ENCODE results near the gene KCNH4.

The KCNH4 gene

DNA sequence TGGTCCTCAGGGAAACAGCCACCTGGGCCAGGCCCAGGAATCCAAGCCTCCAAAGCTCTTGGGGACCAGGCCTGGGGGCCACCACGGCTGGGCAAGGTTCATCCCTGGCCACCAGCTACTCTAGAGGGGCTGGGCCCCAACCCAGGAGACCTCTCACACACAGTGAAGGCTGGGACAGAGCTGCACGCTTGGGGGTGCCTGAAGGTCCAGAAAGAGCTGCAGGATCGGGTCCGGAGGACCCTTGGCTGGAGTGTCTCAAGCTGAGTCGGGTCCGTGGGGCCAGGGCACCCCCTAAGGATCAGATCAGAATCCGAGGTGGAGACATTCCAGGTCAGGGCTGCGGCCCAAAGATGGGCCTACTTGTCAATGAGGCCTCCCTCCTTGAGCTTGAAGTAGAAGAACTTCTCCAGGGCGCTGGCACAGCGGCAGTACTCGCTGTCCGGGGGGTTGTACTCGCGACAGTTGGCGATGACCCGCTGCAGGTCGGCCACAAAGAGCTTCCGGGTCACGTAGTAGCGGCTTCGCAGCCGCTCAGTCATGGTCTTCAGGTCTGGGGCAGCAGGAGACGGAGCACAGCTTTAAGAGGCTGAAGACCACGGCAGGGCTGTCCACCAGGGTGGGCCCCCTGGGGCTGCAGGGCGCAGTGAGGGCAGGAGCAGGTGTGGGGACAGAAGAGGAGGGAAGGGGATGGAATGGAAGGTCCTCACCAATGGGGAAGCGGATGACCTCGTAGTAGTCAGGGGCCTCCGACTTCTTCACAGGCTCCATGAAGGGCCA, 67.5 kb downstream of the KCNH4 start:
- TF ChIP-seq ZNF274 (IDR thresholded peaks at IDR 0.05; ENCODE audit: low read depth, low read length) (no peak), SUZ12 (IDR thresholded peaks at IDR 0.05; ENCODE audit: extremely low read depth, insufficient read depth, insufficient read length) (no peak), YY1 (IDR thresholded peaks at IDR 0.05; ENCODE audit: insufficient read depth, insufficient read length) (no peak)
- H3K9me3 ChIP-seq (ENCODE audit: insufficient read depth, low read length) = no peaks in the 10 kb centered on the region
- H3K27me3 ChIP-seq (ENCODE audit: insufficient read depth, insufficient read length) = no peaks in the 10 kb centered on the region
- no peak overlapping the region for H3K4me3 ChIP-seq (ENCODE audit: insufficient read length, low read depth)
- H3K36me3 ChIP-seq (ENCODE audit: insufficient read depth, insufficient read length, low read length) = peaks cover 59% of the 10 kb centered on the region
- no peak for DNase-seq (ENCODE audit: low read depth, low spot score)
- no peak overlapping the region for H3K9ac ChIP-seq (ENCODE audit: insufficient read length, low read depth)
- H3K4me1 ChIP-seq (ENCODE audit: insufficient read depth, insufficient read length) = peaks cover 6% of the 10 kb centered on the region

DNA sequence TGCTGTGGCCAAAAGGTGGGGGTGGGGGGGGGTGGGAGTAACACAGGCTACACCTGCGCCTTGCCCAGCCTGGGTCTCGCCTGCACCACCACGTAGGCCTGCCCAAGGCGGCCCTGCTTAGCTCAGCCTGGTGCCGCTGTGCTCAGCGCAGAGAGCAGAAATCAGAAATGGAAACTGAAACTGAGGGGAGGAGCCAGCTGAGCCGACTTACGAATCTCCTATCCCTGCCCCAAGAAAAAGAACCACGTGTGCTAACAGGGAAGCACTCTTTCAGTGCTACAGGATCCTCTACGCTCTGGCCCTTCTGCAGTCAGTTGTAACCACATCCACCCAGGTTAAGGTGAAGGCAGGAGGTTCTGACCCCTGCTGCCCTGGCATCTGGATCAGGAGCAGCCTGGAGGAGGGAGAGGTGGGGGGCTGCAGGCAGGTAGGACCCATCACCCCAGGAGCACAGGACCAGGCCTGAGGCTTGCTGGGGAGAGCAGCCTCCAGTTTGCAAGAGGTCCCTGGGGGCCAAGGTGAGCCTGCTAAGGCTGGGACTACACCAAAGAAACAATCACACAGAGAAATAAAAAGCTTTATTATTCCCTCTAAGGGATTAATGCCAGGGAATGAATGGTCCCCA, 68.3 kb downstream of the KCNH4 start, which contains the start of gene DHX58:
Gene DHX58 (minus strand): TSS at position 163 of the 625 bp plus-strand sequence. CDS start 822 bp downstream, outside the sequence.
- Histone ChIP-seq H3K9me3 (ENCODE audit: insufficient read depth, low read length) (no peaks in the 10 kb centered on the region), H3K9ac (ENCODE audit: insufficient read length, low read depth) (no peak within 1 kb of the TSS), H3K4me3 (ENCODE audit: insufficient read length, low read depth) (no peak within 1 kb of the TSS), H3K4me1 (ENCODE audit: insufficient read depth, insufficient read length) (peaks cover 11% of the 10 kb centered on the region), H3K27me3 (ENCODE audit: insufficient read depth, insufficient read length) (no peaks in the 10 kb centered on the region), H3K36me3 (ENCODE audit: insufficient read depth, insufficient read length, low read length) (peaks cover 51% of the 10 kb centered on the region)
- TF ChIP-seq ZNF274 (IDR thresholded peaks at IDR 0.05; ENCODE audit: low read depth, low read length) (no peak), SUZ12 (IDR thresholded peaks at IDR 0.05; ENCODE audit: extremely low read depth, insufficient read depth, insufficient read length) (no peak)
- no peak for DNase-seq (ENCODE audit: low read depth, low spot score)

- no peak overlapping the region for H3K9ac ChIP-seq (ENCODE audit: insufficient read length, low read depth)
- H3K4me1 ChIP-seq (ENCODE audit: insufficient read depth, insufficient read length) = peaks cover 11% of the 10 kb centered on the region
- TF ChIP-seq SUZ12 (IDR thresholded peaks at IDR 0.05; ENCODE audit: extremely low read depth, insufficient read depth, insufficient read length) (no peak), ZNF274 (IDR thresholded peaks at IDR 0.05; ENCODE audit: low read depth, low read length) (no peak), YY1 (IDR thresholded peaks at IDR 0.05; ENCODE audit: insufficient read depth, insufficient read length) (no peak)
- H3K9me3 ChIP-seq (ENCODE audit: insufficient read depth, low read length) = no peaks in the 10 kb centered on the region
- peaks cover 44% of the 10 kb centered on the region for H3K36me3 ChIP-seq (ENCODE audit: insufficient read depth, insufficient read length, low read length)
- H3K27me3 ChIP-seq (ENCODE audit: insufficient read depth, insufficient read length) = no peaks in the 10 kb centered on the region
- DNase-seq (ENCODE audit: low read depth, low spot score) = no peak
- no peak overlapping the region for H3K4me3 ChIP-seq (ENCODE audit: insufficient read length, low read depth)
Observed at GRCh38 chr17:42111871-42112551, 68.9 kb downstream of the KCNH4 start.

- Histone ChIP-seq H3K36me3 (ENCODE audit: insufficient read depth, insufficient read length, low read length) (peaks cover 37% of the 10 kb centered on the region), H3K9me3 (ENCODE audit: insufficient read depth, low read length) (no peaks in the 10 kb centered on the region), H3K4me1 (ENCODE audit: insufficient read depth, insufficient read length) (peaks cover 11% of the 10 kb centered on the region), H3K27me3 (ENCODE audit: insufficient read depth, insufficient read length) (no peaks in the 10 kb centered on the region), H3K4me3 (ENCODE audit: insufficient read length, low read depth) (no peak overlapping the region), H3K9ac (ENCODE audit: insufficient read length, low read depth) (no peak overlapping the region)
- no peak for DNase-seq (ENCODE audit: low read depth, low spot score)
- TF ChIP-seq SUZ12 (IDR thresholded peaks at IDR 0.05; ENCODE audit: extremely low read depth, insufficient read depth, insufficient read length) = no peak
- TF ChIP-seq ZNF274 (IDR thresholded peaks at IDR 0.05; ENCODE audit: low read depth, low read length) = no peak
- TF ChIP-seq YY1 (IDR thresholded peaks at IDR 0.05; ENCODE audit: insufficient read depth, insufficient read length) = no peak
Observed at GRCh38 chr17:42111265-42111636, 69.7 kb downstream of the KCNH4 start.

GRCh38 chr17:42110301-42111264, 70.4 kb downstream of the KCNH4 start:
- TF ChIP-seq YY1 (IDR thresholded peaks at IDR 0.05; ENCODE audit: insufficient read depth, insufficient read length) (no peak), SUZ12 (IDR thresholded peaks at IDR 0.05; ENCODE audit: extremely low read depth, insufficient read depth, insufficient read length) (no peak), ZNF274 (IDR thresholded peaks at IDR 0.05; ENCODE audit: low read depth, low read length) (no peak)
- Histone ChIP-seq H3K4me1 (ENCODE audit: insufficient read depth, insufficient read length) (peaks cover 11% of the 10 kb centered on the region), H3K9ac (ENCODE audit: insufficient read length, low read depth) (no peak overlapping the region), H3K9me3 (ENCODE audit: insufficient read depth, low read length) (no peaks in the 10 kb centered on the region), H3K4me3 (ENCODE audit: insufficient read length, low read depth) (no peak overlapping the region), H3K27me3 (ENCODE audit: insufficient read depth, insufficient read length) (no peaks in the 10 kb centered on the region), H3K36me3 (ENCODE audit: insufficient read depth, insufficient read length, low read length) (peaks cover 30% of the 10 kb centered on the region)
- no peak for DNase-seq (ENCODE audit: low read depth, low spot score)

- TF ChIP-seq ZNF274 (IDR thresholded peaks at IDR 0.05; ENCODE audit: low read depth, low read length) = no peak
- no peak for TF ChIP-seq SUZ12 (IDR thresholded peaks at IDR 0.05; ENCODE audit: extremely low read depth, insufficient read depth, insufficient read length)
- TF ChIP-seq YY1 (IDR thresholded peaks at IDR 0.05; ENCODE audit: insufficient read depth, insufficient read length) = no peak
Observed at GRCh38 chr17:42109086-42109485, 71.9 kb downstream of the KCNH4 start.

More at GRCh38 chr17:42109086-42109485, 71.9 kb downstream of the KCNH4 start:
- H3K4me1 ChIP-seq (ENCODE audit: insufficient read depth, insufficient read length) = peaks cover 11% of the 10 kb centered on the region
- H3K36me3 ChIP-seq (ENCODE audit: insufficient read depth, insufficient read length, low read length) = peaks cover 16% of the 10 kb centered on the region
- DNase-seq (ENCODE audit: low read depth, low spot score) = no peak
- H3K27me3 ChIP-seq (ENCODE audit: insufficient read depth, insufficient read length) = no peaks in the 10 kb centered on the region
- no peaks in the 10 kb centered on the region for H3K9me3 ChIP-seq (ENCODE audit: insufficient read depth, low read length)
- no peak overlapping the region for H3K4me3 ChIP-seq (ENCODE audit: insufficient read length, low read depth)
- no peak overlapping the region for H3K9ac ChIP-seq (ENCODE audit: insufficient read length, low read depth)

Data from NT2/D1 (cell line).